OCI-LY7 (cell line): Measurements from ENCODE around the gene SERPINB5. TPM values are rescaled to one million over a fixed set of nuclear protein-coding genes. Genes with fewer than 3 reads are reported as not detected.

Source experiments
- BruUV-seq: library from RNA; stranded (reverse); fragments of 400-500 nt; replicated peaks from 2 replicates; lab custom pipeline; 2021; lab: Mats Ljungman, UMichigan
- CTCF ChIA-PET: fragments of 300-600 bp; sonication (Branson Sonifier 250); formaldehyde crosslinking; loops from one replicate; lab custom pipeline; 2022; ENCODE audit warnings: antibody characterized with exemption; ENCODE audit not compliant: unreplicated experiment; lab: Charles Lee
- POLR2A ChIA-PET: fragments of 300-600 bp; sonication (Branson Sonifier 250); formaldehyde crosslinking; loops from one replicate; lab custom pipeline; 2022; ENCODE audit warnings: antibody characterized with exemption; lab: Charles Lee
- DNase-seq: peaks from one replicate; pipeline ENCODE4 v3.0.0-alpha.2; 2015; ENCODE audit warnings: low spot score
- H2AFZ ChIP-seq: fragments of 200-600 bp; sonication (generic), shearing (Covaris generic); 2 replicates; pipeline ENCODE4 v1.6.1; 2014; ENCODE audit warnings: mild to moderate bottlenecking, antibody characterized with exemption, low read length, moderate library complexity
- H3K27ac ChIP-seq: fragments of 200-600 bp; sonication (generic); 2 replicates; pipeline ENCODE4 v1.5.1; 2014; ENCODE audit warnings: mixed run types, low read depth, mild to moderate bottlenecking, moderate library complexity, low read length, inconsistent platforms; ENCODE audit not compliant: poor library complexity, severe bottlenecking
- H3K36me3 ChIP-seq: fragments of 200-600 bp; sonication (generic); 2 replicates; pipeline ENCODE4 v1.6.1; 2014; ENCODE audit warnings: mild to moderate bottlenecking, antibody characterized with exemption, low read length, moderate library complexity, mixed read lengths; ENCODE audit not compliant: insufficient read depth
- H3K4me1 ChIP-seq: fragments of 200-600 bp; sonication (generic); 2 replicates; pipeline ENCODE4 v1.5.1; 2014; ENCODE audit warnings: mild to moderate bottlenecking, low read length; ENCODE audit not compliant: insufficient read depth, poor library complexity, severe bottlenecking
- H3K4me2 ChIP-seq: fragments of 200-600 bp; sonication (generic); 2 replicates; pipeline ENCODE4 v1.6.1; 2014; ENCODE audit warnings: mild to moderate bottlenecking, low read length
- H3K4me3 ChIP-seq: fragments of 200-600 bp; sonication (generic); 2 replicates; pipeline ENCODE4 v1.5.1; 2014; ENCODE audit warnings: mild to moderate bottlenecking, low read depth, low read length; ENCODE audit not compliant: poor library complexity, severe bottlenecking
- H3K79me2 ChIP-seq: fragments of 200-600 bp; sonication (generic); 2 replicates; pipeline ENCODE4 v1.6.1; 2016; ENCODE audit warnings: low read depth, mild to moderate bottlenecking, low read length, moderate library complexity, mixed read lengths; ENCODE audit not compliant: insufficient read depth
- H3K9me2 ChIP-seq: fragments of 200-600 bp; sonication (generic); 2 replicates; pipeline ENCODE4 v1.6.1; 2016; ENCODE audit warnings: mild to moderate bottlenecking, low read length, mixed read lengths; ENCODE audit not compliant: insufficient read depth
- H3K9me3 ChIP-seq: fragments of 200-600 bp; sonication (generic); 2 replicates; pipeline ENCODE4 v1.6.1; 2014; ENCODE audit warnings: mild to moderate bottlenecking, mixed run types, low read length, mixed read lengths
- H4K20me1 ChIP-seq: fragments of 200-600 bp; sonication (generic); 2 replicates; pipeline ENCODE4 v1.6.1; 2014; ENCODE audit warnings: mild to moderate bottlenecking, antibody characterized with exemption, low read length, moderate library complexity, mixed read lengths; ENCODE audit not compliant: insufficient read depth
- CTCF ChIP-seq: fragments of 200-600 bp; sonication (generic); conservative IDR thresholded peaks from 2 replicates; pipeline ENCODE4 v1.5.1; 2014; ENCODE audit warnings: mild to moderate bottlenecking, antibody characterized with exemption, low read length, moderate library complexity, mixed read lengths
- EZH2phosphoT487 ChIP-seq: fragments of 200-600 bp; sonication (generic); IDR thresholded peaks from 2 replicates; pipeline ENCODE4 v1.6.1; 2018; ENCODE audit warnings: low read depth, borderline replicate concordance, mild to moderate bottlenecking, mixed run types, antibody characterized with exemption, low read length, moderate library complexity, mixed read lengths
- intact Hi-C: fragments of 100-400 bp; cut with micrococcal nuclease; formaldehyde crosslinking; loops from one replicate; pipeline ENCODE4 v1.10.0; 2022; ENCODE audit not compliant: unreplicated experiment
- total RNA-seq, 2 experiments: library from RNA; depleted of rRNA in 1 of 2; stranded (reverse); fragments of >200 nt in 1 of 2; shearing (Covaris generic) in 1 of 2; gene quantifications; 2 replicates each; pipeline ENCODE4 v1.2.3, GENCODE V29; 2014 to 2022

Gene SERPINB5
- total RNA-seq, 2 experiments from 2014 or later = not detected

- DNase-seq = no peak
- H3K9me2 ChIP-seq = no peaks in the 10 kb centered on the region
- POLR2A ChIA-PET = interaction anchor here (0.5 to 0.6 kb wide), 2 partner anchors 79 to 474 kb away, joined by 4 read pairs; no protein-coding TSS in a partner anchor
- H4K20me1 ChIP-seq = no peaks in the 10 kb centered on the region
- peaks cover 12% of the 10 kb centered on the region for H3K4me1 ChIP-seq
- no TSS peak for BruUV-seq
- no peak overlapping the region for H3K4me3 ChIP-seq
- H3K9me3 ChIP-seq = no peaks in the 10 kb centered on the region
- no peak for TF ChIP-seq EZH2phosphoT487
- TF ChIP-seq CTCF = no peak
- intact Hi-C loops = no loop called here
- H3K36me3 ChIP-seq = no peaks in the 10 kb centered on the region
- H3K27ac ChIP-seq = no peak overlapping the region
- CTCF ChIA-PET = no interaction called here
- H3K4me2 ChIP-seq = peak overlapping the region; percentile 42
- H3K79me2 ChIP-seq = no peaks in the 10 kb centered on the region
- peak overlapping the region; percentile 36; the same call in 1 of the 2 replicates for H2AFZ ChIP-seq
Measured at GRCh38 chr18:63552581-63552980, 75.8 kb downstream of the SERPINB5 start.

- no TSS peak for BruUV-seq
- Histone ChIP-seq H4K20me1 (no peaks in the 10 kb centered on the region), H3K4me3 (no peak overlapping the region), H3K4me1 (peaks cover 12% of the 10 kb centered on the region), H3K36me3 (no peaks in the 10 kb centered on the region), H3K27ac (no peak overlapping the region), H2AFZ (peak overlapping the region; percentile 36; the same call in 1 of the 2 replicates), H3K9me2 (no peaks in the 10 kb centered on the region), H3K79me2 (no peaks in the 10 kb centered on the region), H3K4me2 (peak overlapping the region; percentile 42), H3K9me3 (no peaks in the 10 kb centered on the region)
- TF ChIP-seq CTCF = no peak
- TF ChIP-seq EZH2phosphoT487 = no peak
- ChIA-PET POLR2A (interaction anchor here (0.5 to 0.6 kb wide), 2 partner anchors 80 to 474 kb away, joined by 4 read pairs; no protein-coding TSS in a partner anchor), CTCF (no interaction called here)
- DNase-seq = peak; percentile 25
- intact Hi-C loops = no loop called here
Measured at GRCh38 chr18:63553081-63553480, 76.3 kb downstream of the SERPINB5 start.

Other genes starting within 250 kb of the SERPINB5 start
- 1.4 and 1.9 TPM in 2 replicates for gene BCL2, start 157.2 kb upstream of the SERPINB5 start, total RNA-seq (2014; rRNA removed; shearing (Covaris generic))
- gene BCL2, start 157.2 kb upstream of the SERPINB5 start, total RNA-seq (2022) = 2.5 and 3.0 TPM in 2 replicates
- gene KDSR, start 109.8 kb upstream of the SERPINB5 start, total RNA-seq (2014; rRNA removed; shearing (Covaris generic)) = 6.5 and 7.1 TPM in 2 replicates
- gene KDSR, start 109.8 kb upstream of the SERPINB5 start, total RNA-seq (2022) = 13.4 and 14.6 TPM in 2 replicates
- gene VPS4B, start 54.5 kb upstream of the SERPINB5 start, total RNA-seq (2014; rRNA removed; shearing (Covaris generic)) = 10.7 and 12.3 TPM in 2 replicates
- 22.9 and 26.1 TPM in 2 replicates for gene VPS4B, start 54.5 kb upstream of the SERPINB5 start, total RNA-seq (2022)
- not detected in 2 replicates for gene SERPINB12, start 65.4 kb downstream of the SERPINB5 start, total RNA-seq (2014; rRNA removed; shearing (Covaris generic))
- gene SERPINB12, start 65.4 kb downstream of the SERPINB5 start, total RNA-seq (2022) = not detected in 2 replicates
- gene SERPINB13, start 110.4 kb downstream of the SERPINB5 start, total RNA-seq (2014; rRNA removed; shearing (Covaris generic)) = not detected in 2 replicates
- gene SERPINB13, start 110.4 kb downstream of the SERPINB5 start, total RNA-seq (2022) = not detected in 2 replicates
- gene SERPINB4, start 167.3 kb downstream of the SERPINB5 start, total RNA-seq (2014; rRNA removed; shearing (Covaris generic)) = not detected in 2 replicates
- not detected in 2 replicates for gene SERPINB4, start 167.3 kb downstream of the SERPINB5 start, total RNA-seq (2022)
- not detected in 2 replicates for gene SERPINB3, start 184.9 kb downstream of the SERPINB5 start, total RNA-seq (2014; rRNA removed; shearing (Covaris generic))
- gene SERPINB3, start 184.9 kb downstream of the SERPINB5 start, total RNA-seq (2022) = not detected in 2 replicates
- gene SERPINB11, start 226.0 kb downstream of the SERPINB5 start, total RNA-seq (2014; rRNA removed; shearing (Covaris generic)) = not detected in 2 replicates
- gene SERPINB11, start 226.0 kb downstream of the SERPINB5 start, total RNA-seq (2022) = not detected in 2 replicates